HCT116 (cell line): ENCODE measurements around the gene ADARB2. TPM values are rescaled to one million over a fixed set of nuclear protein-coding genes. Genes with fewer than 3 reads are reported as not detected.

ENCODE experiments used
- ATAC-seq: fragments of 200-7000 bp; cut with Tn5 transposase; 2 replicates; pipeline ENCODE4 v1.9.1; 2020; ENCODE audit warnings: mild to moderate bottlenecking, moderate library complexity
- BruUV-seq: library from RNA; stranded (reverse); fragments of 400-500 nt; replicated peaks from 2 replicates; lab custom pipeline; 2021; lab: Mats Ljungman, UMichigan
- CTCF ChIA-PET: fragments of 300-600 bp; sonication (Branson Sonifier 250); formaldehyde crosslinking; loops from one replicate; lab custom pipeline; 2021; ENCODE audit warnings: antibody characterized with exemption; lab: Charles Lee
- POLR2A ChIA-PET: fragments of 300-600, 350-600 bp; sonication (Branson Sonifier 250); formaldehyde crosslinking; loops from one replicate; lab custom pipeline; 2021; ENCODE audit warnings: antibody characterized with exemption; lab: Charles Lee
- RAD21 ChIA-PET, 2 experiments: fragments of 300-600 bp; sonication (Branson Sonifier 250); formaldehyde crosslinking; loops; one replicate each; lab custom pipeline; 2023; ENCODE audit warnings: low total read pairs in 2 of 2; ENCODE audit not compliant: uncharacterized antibody in 2 of 2, unreplicated experiment in 2 of 2, low non-redundant PET in 1 of 2; lab: Charles Lee
- DNase-seq: peaks from one replicate; pipeline ENCODE4 v3.0.0-alpha.2; 2010; ENCODE audit warnings: low read depth, low spot score
- H2AFZ ChIP-seq: fragments of 200-600 bp; shearing (Covaris generic), sonication (generic); 2 replicates; pipeline ENCODE4 v1.6.1; 2017; ENCODE audit warnings: low read depth, mixed run types, mixed read lengths, antibody characterized with exemption, low read length; ENCODE audit not compliant: poor library complexity, severe bottlenecking
- H3K27ac ChIP-seq: 2 replicates; pipeline ENCODE4 v1.5.1; 2012; ENCODE audit warnings: low read depth, low read length
- H3K27me3 ChIP-seq: fragments of 200-600 bp; sonication (generic); 2 replicates; pipeline ENCODE4 v1.6.1; 2016; ENCODE audit warnings: mixed run types, low read length, mixed read lengths; ENCODE audit not compliant: insufficient read depth
- H3K36me3 ChIP-seq, 2 experiments: fragments of 200-500 bp in 1 of 2; fragments of 200-600 bp in 1 of 2; sonication (Bioruptor generic) in 1 of 2; sonication (generic) in 1 of 2; 2 replicates each; pipeline versions ENCODE4 v1.5.1 to v1.6.1; 2014 to 2016; ENCODE audit warnings: low read length in 2 of 2, inconsistent platforms in 1 of 2, mixed read lengths in 1 of 2, mixed run types in 1 of 2; ENCODE audit not compliant: insufficient read depth in 2 of 2, control insufficient read depth in 1 of 2
- H3K4me1 ChIP-seq, 2 experiments: fragments of 200-600 bp in 1 of 2; sonication (generic) in 1 of 2; 2 replicates each; pipeline versions ENCODE4 v1.5.1 to v1.6.1; 2012 to 2017; ENCODE audit warnings: low read length in 2 of 2, inconsistent platforms in 1 of 2, mild to moderate bottlenecking in 1 of 2, mixed read lengths in 1 of 2, mixed run types in 1 of 2, moderate library complexity in 1 of 2; ENCODE audit not compliant: insufficient read depth in 2 of 2, control insufficient read depth in 1 of 2
- H3K4me2 ChIP-seq: fragments of 200-600 bp; sonication (generic); 2 replicates; pipeline ENCODE4 v1.6.1; 2017; ENCODE audit warnings: mixed run types, low read length, mixed read lengths
- H3K4me3 ChIP-seq, 2 experiments: fragments of 200-600 bp in 1 of 2; sonication (generic) in 1 of 2; replicated peaks in 1 of 2; 2 replicates each; pipeline ENCODE4 v1.5.1; 2011 to 2016; ENCODE audit warnings: low read length in 2 of 2, control low read depth in 1 of 2, low read depth in 1 of 2, mild to moderate bottlenecking in 1 of 2, mixed read lengths in 1 of 2, mixed run types in 1 of 2
- H3K79me2 ChIP-seq: fragments of 200-600 bp; sonication (generic); 2 replicates; pipeline ENCODE4 v1.6.1; 2017; ENCODE audit warnings: mild to moderate bottlenecking, mixed run types, low read length, moderate library complexity, mixed read lengths; ENCODE audit not compliant: insufficient read depth
- H3K9ac ChIP-seq: fragments of 200-600 bp; sonication (generic); 2 replicates; pipeline ENCODE4 v1.6.1; 2016; ENCODE audit warnings: low read length, mixed read lengths
- H3K9me2 ChIP-seq: fragments of 200-600 bp; sonication (generic), shearing (Covaris generic); 2 replicates; pipeline ENCODE4 v1.6.1; 2017; ENCODE audit warnings: mixed run types, mild to moderate bottlenecking, moderate library complexity; ENCODE audit not compliant: insufficient read depth
- H3K9me3 ChIP-seq, 2 experiments: fragments of 200-500 bp in 1 of 2; fragments of 200-600 bp in 1 of 2; sonication (Bioruptor generic) in 1 of 2; sonication (generic) in 1 of 2; 2 replicates each; pipeline ENCODE4 v1.6.1; 2014 to 2017; ENCODE audit warnings: low read length in 2 of 2, mixed read lengths in 2 of 2, inconsistent platforms in 1 of 2, low read depth in 1 of 2, mild to moderate bottlenecking in 1 of 2, mixed run types in 1 of 2, moderate library complexity in 1 of 2; ENCODE audit not compliant: control insufficient read depth in 1 of 2, insufficient read depth in 1 of 2
- H4K20me1 ChIP-seq: fragments of 200-600 bp; sonication (generic), shearing (Covaris generic); 2 replicates; pipeline ENCODE4 v1.6.1; 2017; ENCODE audit warnings: mixed run types, mild to moderate bottlenecking, moderate library complexity; ENCODE audit not compliant: insufficient read depth
- CBX3 ChIP-seq: IDR thresholded peaks from 2 replicates; pipeline ENCODE4 v1.6.1; 2012; ENCODE audit warnings: low read depth
- CEBPB ChIP-seq: IDR thresholded peaks from 2 replicates; pipeline ENCODE4 v1.6.1; 2012; ENCODE audit warnings: low read depth
- CTCF ChIP-seq, 3 experiments: fragments of 200-600 bp in 1 of 3; sonication (generic) in 1 of 3; IDR thresholded peaks in 2 of 3; conservative IDR thresholded peaks in 1 of 3; 2 replicates each; pipeline ENCODE4 v1.5.1; 2012 to 2017; ENCODE audit warnings: low read depth in 2 of 3, low read length in 2 of 3, antibody characterized with exemption in 1 of 3, borderline replicate concordance in 1 of 3, control low read depth in 1 of 3, mild to moderate bottlenecking in 1 of 3, mixed read lengths in 1 of 3, mixed run types in 1 of 3, moderate library complexity in 1 of 3; ENCODE audit not compliant: insufficient read depth in 1 of 3
- EZH2 ChIP-seq: fragments of 200-600 bp; sonication (generic); IDR thresholded peaks from 2 replicates; pipeline ENCODE4 v1.6.1; 2017; ENCODE audit warnings: antibody characterized with exemption, mixed run types
- FOSL1 ChIP-seq: IDR thresholded peaks from 2 replicates; pipeline ENCODE4 v1.6.1; 2012; ENCODE audit warnings: low read depth
- POLR2AphosphoS5 ChIP-seq: IDR thresholded peaks from 2 replicates; pipeline ENCODE4 v1.6.1; 2011; ENCODE audit warnings: mild to moderate bottlenecking, low read depth, low read length, moderate library complexity
- RAD21 ChIP-seq: IDR thresholded peaks from 2 replicates; pipeline ENCODE4 v1.6.1; 2012; ENCODE audit warnings: low read depth, mild to moderate bottlenecking
- SP1 ChIP-seq: IDR thresholded peaks from 2 replicates; pipeline ENCODE4 v1.6.1; 2012; ENCODE audit warnings: low read depth
- TCF7L2 ChIP-seq: IDR thresholded peaks from 2 replicates; pipeline ENCODE4 v1.7.0; 2011; ENCODE audit warnings: borderline replicate concordance, inconsistent platforms; ENCODE audit not compliant: insufficient read depth, insufficient read length; ENCODE audit errors: extremely low read depth
- YY1 ChIP-seq: IDR thresholded peaks from 2 replicates; pipeline ENCODE4 v1.6.1; 2011; ENCODE audit warnings: low read length, low read depth, moderate library complexity, mild to moderate bottlenecking; ENCODE audit not compliant: insufficient replicate concordance; ENCODE audit errors: extremely low read depth
- ZBTB33 ChIP-seq: IDR thresholded peaks from 2 replicates; pipeline ENCODE4 v1.6.1; 2011; ENCODE audit warnings: mild to moderate bottlenecking, low read length, moderate library complexity; ENCODE audit not compliant: insufficient replicate concordance; ENCODE audit errors: extremely low read depth
- ZFX ChIP-seq: fragments of 450-650 bp; IDR thresholded peaks from 2 replicates; pipeline ENCODE4 v1.6.1; 2017
- intact Hi-C: fragments of 100-400 bp; cut with micrococcal nuclease; formaldehyde crosslinking; loops from 2 replicates; pipeline ENCODE4 v1.10.0; 2022
- total RNA-seq: library from RNA; stranded (reverse); gene quantifications from one replicate; pipeline ENCODE4 v1.2.1, GENCODE V29; 2021; ENCODE audit not compliant: unreplicated experiment
- TF ChIP-seq, protein P1 (sequence below): IDR thresholded peaks from 2 replicates; pipeline ENCODE4 v1.6.1; 2012
- TF ChIP-seq, protein P2 (sequence below): IDR thresholded peaks from 2 replicates; pipeline ENCODE4 v1.6.1; 2012

The ADARB2 gene
- total RNA-seq, 1 experiment from 2014 or later = not detected

DNA sequence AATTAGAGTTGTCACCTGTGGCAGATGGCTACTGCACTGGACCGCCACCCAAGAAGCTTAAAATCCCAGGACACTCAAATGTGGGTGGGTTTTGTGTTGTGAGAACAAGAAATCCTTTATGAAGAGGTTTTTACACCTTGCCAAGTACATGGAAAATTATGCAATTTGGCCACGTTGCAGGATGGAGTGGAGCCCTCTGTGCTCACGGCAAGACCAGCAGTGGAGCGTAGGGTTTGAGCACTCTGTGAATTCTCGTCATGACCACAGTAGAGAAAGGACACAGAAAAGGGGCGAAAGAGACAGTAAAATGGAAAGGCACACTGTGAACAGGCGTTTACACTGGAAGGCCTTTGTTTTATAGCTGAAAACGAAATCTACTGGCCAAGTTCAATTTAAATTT is 222.6 kb downstream of the ADARB2 start:
- no peak overlapping the region for H3K27ac ChIP-seq
- ChIA-PET RAD21 (no interaction called here), CTCF (no interaction called here), POLR2A (no interaction called here)
- no peaks in the 10 kb centered on the region for H3K4me1 ChIP-seq
- no TSS peak for BruUV-seq
- ATAC-seq (no peak), DNase-seq (no peak)
- H3K9me2 ChIP-seq = no peaks in the 10 kb centered on the region
- no peaks in the 10 kb centered on the region; the same call in 1 of the 2 replicates for H4K20me1 ChIP-seq
- no peaks in the 10 kb centered on the region for H3K79me2 ChIP-seq
- H3K4me3 ChIP-seq = no peak overlapping the region
- intact Hi-C loops = no loop called here
- TF ChIP-seq SP1 (no peak), YY1 (no peak), POLR2AphosphoS5 (no peak), CBX3 (no peak), TCF7L2 (no peak), CTCF (IDR thresholded peaks at IDR 0.05 in 2 of 3, conservative IDR thresholded peaks at IDR 0.05 in 1 of 3; ENCODE audit: borderline replicate concordance in 1 of 3, insufficient read depth in 1 of 3, low read depth in 2 of 3, low read length in 2 of 3) (no peak), CEBPB (no peak), EZH2 (no peak), ZBTB33 (no peak), ZFX (no peak), RAD21 (no peak), FOSL1 (no peak)
- TF ChIP-seq, protein P1, sequence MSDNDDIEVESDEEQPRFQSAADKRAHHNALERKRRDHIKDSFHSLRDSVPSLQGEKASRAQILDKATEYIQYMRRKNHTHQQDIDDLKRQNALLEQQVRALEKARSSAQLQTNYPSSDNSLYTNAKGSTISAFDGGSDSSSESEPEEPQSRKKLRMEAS = no peak
- TF ChIP-seq, protein P2, sequence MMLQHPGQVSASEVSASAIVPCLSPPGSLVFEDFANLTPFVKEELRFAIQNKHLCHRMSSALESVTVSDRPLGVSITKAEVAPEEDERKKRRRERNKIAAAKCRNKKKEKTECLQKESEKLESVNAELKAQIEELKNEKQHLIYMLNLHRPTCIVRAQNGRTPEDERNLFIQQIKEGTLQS = no peak
- H2AFZ ChIP-seq = no peak overlapping the region
- H3K9ac ChIP-seq = no peak overlapping the region
- no peaks in the 10 kb centered on the region for H3K27me3 ChIP-seq
- no peaks in the 10 kb centered on the region for H3K9me3 ChIP-seq
- no peaks in the 10 kb centered on the region for H3K36me3 ChIP-seq
- H3K4me2 ChIP-seq = no peak overlapping the region
